NCI-H510A (cell line): ENCODE measurements around the gene PRUNE2.
A peak's percentile ranks its signal among the peaks of the same experiment; 100 is the strongest.
"Not testable (repeated sequence)": the region's sequence is repeated elsewhere in the genome, so short reads cannot be mapped to it uniquely, and the experiment has no call there.

Source experiments
- DNase-seq: peaks from one replicate; lab custom pipeline; 2025; lab: John Stamatoyannopoulos, UW

Gene PRUNE2

DNA sequence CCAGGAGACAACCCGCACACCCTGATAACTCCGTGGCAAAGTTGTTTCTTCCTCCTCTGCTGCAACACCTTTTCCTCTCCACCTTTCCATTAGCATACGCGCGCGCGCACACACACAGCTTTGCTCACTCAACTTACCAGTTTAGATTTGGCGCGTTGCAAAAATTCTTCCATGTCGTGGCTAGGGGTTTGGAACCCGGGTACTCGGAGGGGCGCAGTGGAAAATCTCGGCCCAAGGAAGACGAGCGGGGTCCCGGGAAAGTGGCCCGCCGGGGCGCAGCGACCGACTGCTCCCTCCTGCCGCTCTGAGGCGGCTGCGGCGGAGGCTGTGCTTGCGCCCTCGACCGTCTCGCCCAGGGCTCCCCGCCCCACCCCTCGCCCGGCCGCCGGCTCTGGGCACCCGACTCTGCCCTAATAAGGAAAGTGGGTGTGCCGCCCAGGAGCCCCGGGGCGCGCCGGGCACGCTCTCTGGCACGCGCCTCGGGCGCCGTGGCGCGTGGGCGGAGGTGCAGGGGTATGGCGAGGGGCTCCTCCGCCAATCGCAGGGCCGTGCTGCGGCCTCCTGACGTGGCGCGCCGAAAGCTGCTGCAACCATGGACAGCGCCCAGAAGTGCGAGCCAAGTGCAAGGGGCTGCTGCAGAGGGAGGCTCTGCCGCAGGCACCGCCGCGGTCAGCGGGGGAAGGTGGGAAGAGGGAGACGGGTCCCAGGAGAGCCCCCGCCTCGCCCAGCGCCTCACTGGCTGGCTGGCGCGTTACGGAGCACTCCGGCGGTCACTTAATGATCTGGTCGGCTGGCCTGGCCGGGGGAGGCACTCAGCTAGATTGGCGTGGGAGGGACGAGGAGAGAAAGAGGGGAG lies at the start of gene PRUNE2:
TSS of gene PRUNE2 (minus strand) at position 324 of the 856 bp plus-strand sequence. CDS start at position 173, 151 bp downstream.
- DNase-seq = peak; percentile 75

DNA sequence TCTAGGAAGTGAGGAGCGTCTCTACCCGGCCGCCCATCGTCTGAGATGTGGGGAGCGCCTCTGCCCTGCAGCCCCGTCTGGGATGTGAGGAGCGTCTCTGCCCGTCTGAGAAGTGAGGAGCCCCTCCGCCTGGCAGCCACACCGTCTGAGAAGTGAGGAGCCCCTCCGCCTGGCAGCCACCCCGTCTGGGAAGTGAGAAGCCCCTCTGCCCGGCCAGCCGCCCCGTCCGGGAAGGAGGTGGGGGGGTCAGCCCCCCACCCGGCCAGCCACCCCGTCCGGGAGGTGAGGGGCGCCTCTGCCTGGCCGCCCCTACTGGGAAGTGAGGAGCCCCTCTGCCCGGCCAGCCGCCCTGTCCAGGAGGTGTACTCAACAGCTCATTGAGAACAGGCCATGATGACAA lies 49.5 kb upstream of the PRUNE2 start:
- DNase-seq = not testable (repeated sequence)

DNA sequence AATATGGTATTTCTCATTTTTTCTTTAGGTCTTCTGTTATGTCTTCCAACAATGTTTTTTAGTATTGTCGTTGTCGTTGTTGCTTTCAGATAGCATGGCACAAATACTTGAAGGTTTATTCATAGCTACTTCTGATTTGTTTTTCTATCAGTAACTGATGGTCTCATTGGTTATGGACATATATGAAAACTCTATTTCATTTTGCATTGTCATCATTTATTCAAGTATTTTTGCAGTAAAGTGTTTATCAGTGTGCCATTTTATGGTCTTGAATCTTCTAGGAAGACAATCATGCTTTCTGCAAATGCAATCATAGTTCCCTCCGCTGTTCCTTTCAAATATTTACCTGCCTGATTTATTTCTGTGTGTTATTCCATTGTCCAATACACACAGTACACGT lies 44.0 kb upstream of the PRUNE2 start:
- no peak for DNase-seq

- no peak for DNase-seq
These were observed 38.1 kb upstream of the PRUNE2 start for GRCh38 chr9:76944011-76944410.

DNA sequence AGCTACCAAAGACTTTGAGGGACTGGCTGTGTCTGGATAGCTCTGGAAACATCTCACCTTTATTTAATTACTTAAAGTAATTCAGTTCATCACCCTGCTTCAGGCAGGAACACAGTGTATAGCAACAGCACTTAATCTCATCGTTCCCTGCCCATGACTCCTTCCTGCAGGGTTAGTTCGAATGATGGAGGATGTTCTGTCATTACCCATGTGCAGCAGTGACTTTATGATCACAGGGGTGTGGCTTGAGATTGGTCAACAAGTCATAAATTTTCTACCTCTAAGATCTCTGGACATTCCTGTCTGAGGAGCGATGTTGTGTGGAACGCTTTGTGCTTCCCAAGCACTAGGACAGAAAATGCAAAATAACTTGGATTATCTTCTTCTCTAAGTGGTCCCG lies 37.1 kb upstream of the PRUNE2 start:
- peak; percentile 36 for DNase-seq

GRCh38 chr9:76932757-76933156 lies 26.8 kb upstream of the PRUNE2 start:
- no peak for DNase-seq

- DNase-seq = no peak
These were observed 26.4 kb upstream of the PRUNE2 start for GRCh38 chr9:76932265-76932664.

GRCh38 chr9:76927540-76928240 lies 21.8 kb upstream of the PRUNE2 start:
- no peak for DNase-seq

DNA sequence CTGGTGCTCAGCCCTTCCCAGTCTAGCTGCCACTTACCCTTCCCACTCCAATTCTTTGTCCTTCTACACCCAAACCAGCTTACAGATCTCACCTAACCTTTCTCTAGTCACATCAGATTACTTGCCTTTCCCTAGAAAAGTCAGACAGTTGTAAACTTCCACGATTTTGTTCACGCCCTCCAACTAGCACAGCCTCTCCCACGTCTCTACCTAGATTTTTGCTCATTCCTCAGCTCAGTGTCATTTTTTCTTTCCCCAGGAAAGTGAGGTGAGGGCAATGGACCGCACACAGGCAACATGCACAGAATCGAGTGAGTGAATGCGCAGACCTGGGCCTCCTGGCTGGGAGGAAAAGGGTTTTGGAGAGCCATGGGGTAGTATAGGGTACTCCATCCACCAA lies 20.9 kb upstream of the PRUNE2 start:
- DNase-seq = no peak

- no peak for DNase-seq
These were observed 20.4 kb upstream of the PRUNE2 start for GRCh38 chr9:76926324-76926741.

DNA sequence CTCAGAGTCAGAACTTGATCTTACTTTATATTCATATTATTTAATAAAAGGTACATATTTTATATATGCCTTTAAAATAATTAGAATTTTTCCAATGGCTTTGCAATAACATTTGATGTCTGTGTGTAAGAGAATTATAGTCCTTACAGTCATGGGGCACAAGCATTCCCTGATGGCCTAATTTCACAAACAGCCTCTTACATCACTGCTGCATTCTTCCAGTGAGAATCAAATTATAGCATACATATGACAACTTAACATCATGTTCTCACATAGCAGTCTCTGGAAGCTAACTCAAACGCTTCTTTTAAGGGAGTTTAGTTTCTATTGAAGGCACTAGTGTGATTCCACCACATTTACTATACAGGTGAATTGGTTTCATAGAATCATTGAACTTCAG lies 15.3 kb upstream of the PRUNE2 start:
- no peak for DNase-seq

GRCh38 chr9:76917299-76917698 lies 11.4 kb upstream of the PRUNE2 start:
- no peak for DNase-seq

DNA sequence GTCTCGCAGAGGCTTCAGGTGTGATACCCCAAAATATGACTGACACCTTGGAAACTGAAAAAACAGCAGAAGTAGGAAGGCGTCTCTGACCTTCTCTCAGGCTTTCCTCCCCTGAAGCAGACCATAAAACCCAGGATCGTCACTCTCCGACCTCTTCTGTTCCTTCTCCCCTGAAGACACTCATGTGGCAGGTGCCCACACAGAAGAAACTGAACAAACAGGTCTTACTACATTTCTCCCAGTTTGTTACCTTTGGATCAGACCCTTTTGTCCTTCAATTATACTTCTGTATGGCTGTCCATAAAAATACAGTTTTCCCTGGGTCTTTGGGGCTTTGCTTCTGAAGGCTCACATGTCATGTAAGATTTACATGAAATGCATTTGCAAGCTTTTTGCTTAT lies 10.3 kb upstream of the PRUNE2 start:
- DNase-seq = peak; percentile 66

DNA sequence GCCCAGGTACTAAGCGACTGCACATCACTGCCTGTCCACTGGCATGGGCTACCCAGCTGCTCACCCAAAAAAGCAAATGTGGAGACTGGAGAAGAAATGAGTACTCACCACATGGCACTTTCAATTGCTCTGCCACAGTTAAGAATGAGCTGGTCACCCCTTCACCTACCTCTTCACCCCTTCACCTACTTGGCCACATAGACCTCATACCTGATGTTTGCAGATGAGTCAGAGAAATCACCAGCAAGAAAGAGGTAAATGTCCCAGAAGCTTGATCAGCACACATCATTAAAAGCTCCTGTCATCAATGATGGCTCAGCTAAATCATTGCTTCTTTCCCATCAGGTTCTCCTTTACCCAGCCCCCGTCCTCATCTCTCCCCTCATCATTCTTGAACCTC lies 7.6 kb upstream of the PRUNE2 start:
- DNase-seq = no peak

DNA sequence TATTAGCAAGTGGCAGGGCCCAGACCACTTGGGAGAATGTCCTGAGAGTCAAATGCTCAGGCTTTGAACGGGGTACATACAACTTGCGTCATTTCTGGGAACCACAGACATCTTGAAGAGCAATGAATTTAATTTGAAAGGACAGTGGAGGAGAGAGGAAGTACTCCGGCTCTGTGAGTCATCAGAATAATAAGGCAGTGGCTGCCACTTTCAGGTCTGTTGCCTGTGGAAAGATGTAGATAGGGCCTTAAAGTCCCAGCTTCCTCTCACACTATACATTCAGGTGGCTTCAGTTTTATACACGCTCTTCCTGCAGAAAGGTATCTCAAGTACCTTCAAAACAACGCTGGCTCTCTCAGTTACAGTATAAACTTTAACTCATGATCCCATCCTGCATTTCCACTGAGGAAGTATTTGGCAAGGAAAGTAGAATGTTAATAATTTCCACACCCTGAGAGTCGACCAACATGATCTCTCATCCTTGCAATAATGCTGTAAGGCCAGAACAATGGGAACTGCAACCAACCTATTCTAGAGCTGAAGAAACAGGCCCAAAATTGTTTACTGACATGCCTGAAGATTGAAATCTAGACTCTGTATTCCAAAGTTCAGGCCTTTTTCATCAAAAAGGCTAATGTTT lies 6.8 kb upstream of the PRUNE2 start:
- no peak for DNase-seq

DNA sequence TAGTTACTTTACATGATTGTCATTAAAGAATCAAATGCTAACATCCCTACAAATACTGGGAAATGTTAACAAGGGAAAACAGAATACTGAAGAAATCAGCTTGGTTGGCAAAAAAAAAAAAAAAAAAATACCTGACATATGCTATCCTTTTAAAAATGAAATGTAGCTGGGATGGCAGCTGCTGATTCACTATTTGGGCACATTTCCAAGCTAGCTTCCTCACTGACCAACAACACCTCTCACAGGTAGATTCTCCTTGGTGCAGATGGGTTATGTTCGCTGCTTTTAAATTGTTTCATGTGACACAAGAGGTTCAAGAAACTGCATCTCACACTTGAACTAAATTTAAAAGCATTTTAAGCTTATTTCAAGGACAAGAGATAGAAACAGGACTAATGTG lies 6.1 kb upstream of the PRUNE2 start:
- peak; percentile 20 for DNase-seq

- DNase-seq = no peak
These were observed 4.9 kb upstream of the PRUNE2 start for GRCh38 chr9:76910861-76911260.

- DNase-seq = no peak
These were observed 697 bp upstream of the PRUNE2 start for GRCh38 chr9:76906647-76906975.

DNA sequence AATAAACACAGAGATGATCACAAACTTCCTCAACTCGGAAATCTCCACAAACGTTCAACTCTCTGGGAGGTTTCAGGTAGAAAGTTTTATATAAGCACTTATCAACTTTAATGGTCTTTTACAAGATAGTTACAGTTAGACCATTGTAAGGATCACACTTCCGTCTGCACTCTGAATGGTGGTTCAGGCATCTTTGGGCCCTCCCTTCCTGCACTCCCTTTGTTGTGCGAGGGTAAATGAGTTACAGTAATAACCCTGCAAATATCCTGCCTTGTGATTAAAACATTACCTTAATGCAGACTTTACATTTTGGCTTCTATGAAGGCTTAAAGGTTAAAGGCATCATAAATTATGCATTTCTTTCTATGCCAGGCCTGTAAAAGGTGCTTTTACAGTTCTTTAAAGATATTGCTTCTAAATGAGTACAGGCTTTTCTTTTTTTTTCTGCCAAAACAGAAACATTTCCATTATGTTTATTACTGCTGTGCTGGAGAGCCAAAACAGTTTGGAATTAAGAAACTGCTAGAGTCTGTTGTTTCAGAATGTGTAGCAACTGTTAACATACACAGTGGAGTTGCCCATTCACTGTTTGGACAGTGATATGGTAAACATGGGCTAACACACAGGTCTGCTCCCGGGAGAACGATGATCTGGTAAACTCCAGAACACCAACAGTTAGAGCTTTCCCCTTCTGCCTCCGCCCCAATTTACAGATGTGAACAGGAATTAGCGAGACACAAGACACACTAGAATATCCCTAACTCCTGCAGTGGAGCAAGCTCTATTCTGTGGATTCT lies 1.1 kb downstream of the PRUNE2 start:
- DNase-seq = no peak

DNA sequence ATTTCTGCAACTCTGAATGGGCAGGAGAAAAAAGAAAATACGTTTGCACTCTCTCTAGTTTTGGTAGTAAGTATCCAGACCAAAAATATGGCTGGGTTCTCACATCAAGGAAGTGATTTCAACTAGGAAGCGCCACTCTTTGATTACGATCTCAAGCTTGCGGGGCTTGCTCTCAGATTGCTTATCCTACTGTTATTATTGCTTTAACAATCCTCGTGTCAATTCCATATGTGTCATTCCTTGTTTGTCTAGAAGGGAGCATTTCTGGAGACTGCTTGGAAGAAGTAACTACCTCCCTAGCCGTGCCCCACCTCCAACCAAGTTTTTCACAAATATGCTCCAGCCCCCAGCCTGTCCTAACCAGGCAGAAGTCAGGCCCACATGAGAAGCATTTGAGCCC lies 3.5 kb downstream of the PRUNE2 start:
- DNase-seq = no peak

DNA sequence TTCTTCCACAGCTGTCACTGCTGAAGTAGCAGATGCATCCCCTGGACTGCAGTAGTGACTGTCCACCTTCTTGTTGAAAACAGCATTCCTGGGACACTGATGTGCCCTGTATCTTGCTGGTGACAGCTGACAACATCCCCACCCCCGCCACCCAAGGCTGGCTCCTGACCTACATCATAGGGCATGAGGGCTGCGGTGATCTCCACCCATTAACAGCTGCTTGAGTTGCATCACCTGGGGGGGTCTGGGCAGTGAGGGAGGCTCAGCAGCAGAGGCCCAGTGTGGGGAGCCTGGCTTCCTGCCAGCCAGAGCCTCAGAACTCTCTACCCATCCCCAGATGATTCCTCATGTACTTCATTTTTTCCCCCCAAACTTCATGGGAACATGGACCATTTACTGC lies 4.1 kb downstream of the PRUNE2 start:
- DNase-seq = peak; percentile 34

DNA sequence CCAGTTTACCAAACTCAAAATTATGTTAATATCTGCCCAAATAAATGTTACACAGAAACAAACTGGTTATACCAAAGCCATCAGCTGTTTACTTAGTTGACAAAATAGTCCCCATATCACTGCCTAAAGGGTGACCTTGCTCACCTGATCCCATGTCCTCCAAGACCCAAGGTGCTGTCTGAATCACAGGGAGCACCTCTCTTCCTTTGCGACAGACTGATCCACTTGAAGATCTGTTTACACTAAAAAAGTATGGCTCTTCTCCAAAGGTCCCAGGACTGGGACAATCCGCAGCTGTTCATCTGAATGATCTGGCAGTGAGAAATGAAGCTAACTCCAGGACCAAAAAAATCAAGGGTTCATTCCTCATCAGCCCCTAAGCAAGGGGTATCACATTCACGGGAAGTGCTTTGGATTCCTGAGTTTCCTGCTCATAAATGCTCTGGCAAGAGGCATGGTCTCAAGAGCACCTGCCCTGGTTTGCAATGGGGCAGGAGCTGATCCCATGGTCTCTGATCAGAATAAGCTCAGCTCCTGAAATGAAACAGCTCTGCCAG lies 5.0 kb downstream of the PRUNE2 start:
- DNase-seq = no peak
